NCI-H748 (cell line): ENCODE results near the gene SHANK2.

Experiments used
- DNase-seq: peaks from one replicate; lab custom pipeline; 2025; ENCODE audit not compliant: unreplicated experiment; lab: John Stamatoyannopoulos, UW

Gene SHANK2

DNA sequence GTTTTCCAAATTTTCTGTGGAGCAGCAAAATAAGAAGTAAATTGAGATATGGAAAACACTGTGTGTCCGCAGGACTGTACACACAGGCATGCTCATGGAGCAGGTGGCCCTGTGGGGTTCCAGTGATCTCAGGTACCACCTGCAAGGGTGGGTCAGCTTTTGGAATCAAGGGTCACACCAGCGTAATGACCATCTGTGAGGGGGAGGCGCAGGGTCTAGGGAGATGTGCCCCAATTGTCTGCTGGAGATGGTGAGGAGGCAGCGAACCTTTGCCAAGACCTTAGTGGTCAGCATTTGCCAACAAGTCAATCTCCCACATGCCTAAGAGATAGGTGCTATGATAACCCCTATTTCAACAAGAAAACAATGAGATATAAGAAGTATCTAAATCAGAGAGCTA is 49.4 kb downstream of the SHANK2 start:
- no peak for DNase-seq

DNA sequence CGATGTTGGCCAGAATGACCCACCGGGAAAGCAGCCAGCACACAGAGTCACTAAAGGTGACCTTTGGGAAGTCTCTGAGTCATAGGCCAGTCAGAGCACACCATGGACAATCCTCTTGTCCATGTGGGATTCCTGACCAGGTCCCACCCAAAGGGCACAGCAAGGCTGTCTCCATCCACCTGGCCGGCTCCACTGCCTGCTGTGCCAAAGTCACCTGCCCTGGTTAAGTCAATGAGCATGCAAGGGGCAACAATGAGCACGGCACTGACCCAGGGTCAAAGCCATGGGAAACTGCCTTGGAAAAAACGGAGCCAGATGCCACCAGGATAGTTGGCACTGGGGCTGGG is 49.8 kb downstream of the SHANK2 start:
- no peak for DNase-seq
